HCT116 (cell line): Measurements from ENCODE around the gene FOXD4L1. TPM values are rescaled to one million over a fixed set of nuclear protein-coding genes. Genes with fewer than 3 reads are reported as not detected.
"Not testable (repeated sequence)": the region's sequence is repeated elsewhere in the genome, so short reads cannot be mapped to it uniquely, and the experiment has no call there.

Source experiments
- ATAC-seq: fragments of 200-7000 bp; cut with Tn5 transposase; 2 replicates; pipeline ENCODE4 v1.9.1; 2020; ENCODE audit warnings: mild to moderate bottlenecking, moderate library complexity
- BruUV-seq: library from RNA; stranded (reverse); fragments of 400-500 nt; replicated peaks from 2 replicates; lab custom pipeline; 2021; lab: Mats Ljungman, UMichigan
- CTCF ChIA-PET: fragments of 300-600 bp; sonication (Branson Sonifier 250); formaldehyde crosslinking; loops from one replicate; lab custom pipeline; 2021; ENCODE audit warnings: antibody characterized with exemption; lab: Charles Lee
- POLR2A ChIA-PET: fragments of 300-600, 350-600 bp; sonication (Branson Sonifier 250); formaldehyde crosslinking; loops from one replicate; lab custom pipeline; 2021; ENCODE audit warnings: antibody characterized with exemption; lab: Charles Lee
- RAD21 ChIA-PET, 2 experiments: fragments of 300-600 bp; sonication (Branson Sonifier 250); formaldehyde crosslinking; loops; one replicate each; lab custom pipeline; 2023; ENCODE audit warnings: low total read pairs in 2 of 2; ENCODE audit not compliant: uncharacterized antibody in 2 of 2, unreplicated experiment in 2 of 2, low non-redundant PET in 1 of 2; lab: Charles Lee
- DNase-seq: peaks from one replicate; pipeline ENCODE4 v3.0.0-alpha.2; 2010; ENCODE audit warnings: low read depth, low spot score
- H2AFZ ChIP-seq: fragments of 200-600 bp; shearing (Covaris generic), sonication (generic); 2 replicates; pipeline ENCODE4 v1.6.1; 2017; ENCODE audit warnings: low read depth, mixed run types, mixed read lengths, antibody characterized with exemption, low read length; ENCODE audit not compliant: poor library complexity, severe bottlenecking
- H3K27ac ChIP-seq: 2 replicates; pipeline ENCODE4 v1.5.1; 2012; ENCODE audit warnings: low read depth, low read length
- H3K27me3 ChIP-seq: fragments of 200-600 bp; sonication (generic); 2 replicates; pipeline ENCODE4 v1.6.1; 2016; ENCODE audit warnings: mixed run types, low read length, mixed read lengths; ENCODE audit not compliant: insufficient read depth
- H3K36me3 ChIP-seq, 2 experiments: fragments of 200-500 bp in 1 of 2; fragments of 200-600 bp in 1 of 2; sonication (Bioruptor generic) in 1 of 2; sonication (generic) in 1 of 2; 2 replicates each; pipeline versions ENCODE4 v1.5.1 to v1.6.1; 2014 to 2016; ENCODE audit warnings: low read length in 2 of 2, inconsistent platforms in 1 of 2, mixed read lengths in 1 of 2, mixed run types in 1 of 2; ENCODE audit not compliant: insufficient read depth in 2 of 2, control insufficient read depth in 1 of 2
- H3K4me1 ChIP-seq, 2 experiments: fragments of 200-600 bp in 1 of 2; sonication (generic) in 1 of 2; 2 replicates each; pipeline versions ENCODE4 v1.5.1 to v1.6.1; 2012 to 2017; ENCODE audit warnings: low read length in 2 of 2, inconsistent platforms in 1 of 2, mild to moderate bottlenecking in 1 of 2, mixed read lengths in 1 of 2, mixed run types in 1 of 2, moderate library complexity in 1 of 2; ENCODE audit not compliant: insufficient read depth in 2 of 2, control insufficient read depth in 1 of 2
- H3K4me2 ChIP-seq: fragments of 200-600 bp; sonication (generic); 2 replicates; pipeline ENCODE4 v1.6.1; 2017; ENCODE audit warnings: mixed run types, low read length, mixed read lengths
- H3K4me3 ChIP-seq, 2 experiments: fragments of 200-600 bp in 1 of 2; sonication (generic) in 1 of 2; replicated peaks in 1 of 2; 2 replicates each; pipeline ENCODE4 v1.5.1; 2011 to 2016; ENCODE audit warnings: low read length in 2 of 2, control low read depth in 1 of 2, low read depth in 1 of 2, mild to moderate bottlenecking in 1 of 2, mixed read lengths in 1 of 2, mixed run types in 1 of 2
- H3K79me2 ChIP-seq: fragments of 200-600 bp; sonication (generic); 2 replicates; pipeline ENCODE4 v1.6.1; 2017; ENCODE audit warnings: mild to moderate bottlenecking, mixed run types, low read length, moderate library complexity, mixed read lengths; ENCODE audit not compliant: insufficient read depth
- H3K9ac ChIP-seq: fragments of 200-600 bp; sonication (generic); 2 replicates; pipeline ENCODE4 v1.6.1; 2016; ENCODE audit warnings: low read length, mixed read lengths
- H3K9me2 ChIP-seq: fragments of 200-600 bp; sonication (generic), shearing (Covaris generic); 2 replicates; pipeline ENCODE4 v1.6.1; 2017; ENCODE audit warnings: mixed run types, mild to moderate bottlenecking, moderate library complexity; ENCODE audit not compliant: insufficient read depth
- H3K9me3 ChIP-seq, 2 experiments: fragments of 200-500 bp in 1 of 2; fragments of 200-600 bp in 1 of 2; sonication (Bioruptor generic) in 1 of 2; sonication (generic) in 1 of 2; 2 replicates each; pipeline ENCODE4 v1.6.1; 2014 to 2017; ENCODE audit warnings: low read length in 2 of 2, mixed read lengths in 2 of 2, inconsistent platforms in 1 of 2, low read depth in 1 of 2, mild to moderate bottlenecking in 1 of 2, mixed run types in 1 of 2, moderate library complexity in 1 of 2; ENCODE audit not compliant: control insufficient read depth in 1 of 2, insufficient read depth in 1 of 2
- H4K20me1 ChIP-seq: fragments of 200-600 bp; sonication (generic), shearing (Covaris generic); 2 replicates; pipeline ENCODE4 v1.6.1; 2017; ENCODE audit warnings: mixed run types, mild to moderate bottlenecking, moderate library complexity; ENCODE audit not compliant: insufficient read depth
- intact Hi-C: fragments of 100-400 bp; cut with micrococcal nuclease; formaldehyde crosslinking; loops from 2 replicates; pipeline ENCODE4 v1.10.0; 2022
- total RNA-seq: library from RNA; stranded (reverse); gene quantifications from one replicate; pipeline ENCODE4 v1.2.1, GENCODE V29; 2021; ENCODE audit not compliant: unreplicated experiment

FOXD4L1 gene
- total RNA-seq, 1 experiment from 2014 or later = 0.64 TPM

DNA sequence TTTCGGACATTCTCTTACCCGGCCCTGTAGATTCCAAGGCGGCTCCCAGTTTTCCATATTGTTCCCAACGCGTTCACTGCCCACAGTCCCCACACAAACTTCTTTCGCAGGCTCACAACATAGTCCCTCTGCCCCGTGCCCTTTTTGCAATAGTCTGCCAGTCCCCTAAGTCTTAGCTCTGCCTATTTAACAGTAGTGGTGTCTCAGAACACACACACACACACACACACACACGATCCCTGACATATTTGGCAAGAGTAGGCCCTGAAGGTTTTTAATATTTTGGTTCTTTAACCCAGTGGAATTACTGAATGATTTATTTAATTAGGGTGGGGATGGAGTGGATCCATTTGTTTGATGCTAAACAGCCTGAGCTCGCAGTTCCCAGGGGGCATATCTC lies 44.1 kb downstream of the FOXD4L1 start:
- POLR2A ChIA-PET, H3K27me3 ChIP-seq, H3K4me2 ChIP-seq, H3K9me2 ChIP-seq, RAD21 ChIA-PET, H3K27ac ChIP-seq, H3K9me3 ChIP-seq, intact Hi-C loops, H3K36me3 ChIP-seq, H2AFZ ChIP-seq, H3K9ac ChIP-seq, CTCF ChIA-PET, H4K20me1 ChIP-seq, BruUV-seq, H3K4me1 ChIP-seq, DNase-seq, H3K4me3 ChIP-seq, ATAC-seq, H3K79me2 ChIP-seq: not testable (repeated sequence)

Other genes with a start within 250 kb of the FOXD4L1 start
- gene PAX8, start 219.7 kb upstream of the FOXD4L1 start, total RNA-seq = 4.4 TPM
- 39.9 TPM for gene ZNG1B, start 61.0 kb upstream of the FOXD4L1 start, total RNA-seq
- 14.3 TPM for gene RABL2A, start 128.6 kb downstream of the FOXD4L1 start, total RNA-seq